Activated CD4-positive, alpha-beta T cell treated with anti-CD3 and anti-CD28 coated beads, Interleukin-2, Interleukin-6, amounts not matched to agents 100 ng/mL and 50 ng/mL, durations not matched to agents 16 hours and 8 hours (primary cell): Measurements from ENCODE around the gene SUN5.

Experiments
- DNase-seq: peaks from one replicate; pipeline ENCODE4 v3.0.0-alpha.2; 2020

Gene SUN5

DNA sequence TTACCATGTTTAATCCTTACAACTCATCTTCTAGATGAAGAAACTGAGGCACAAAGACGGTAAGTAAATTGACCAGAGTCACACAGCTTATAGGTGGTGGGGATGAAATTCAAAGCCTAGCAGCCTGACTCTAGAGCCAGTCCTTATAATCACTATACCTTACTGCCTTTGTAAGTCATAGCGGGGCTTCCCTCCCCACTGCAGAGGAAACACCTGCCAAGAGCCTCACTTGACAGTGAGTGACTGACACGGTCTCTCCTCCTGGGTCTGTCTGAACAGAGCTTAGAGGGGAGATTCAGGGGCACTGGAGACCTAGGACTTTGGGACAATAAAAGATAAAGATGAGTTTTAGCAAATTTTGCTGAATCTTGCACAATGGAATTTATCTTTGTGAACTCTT is 12.8 kb downstream of the SUN5 start:
- no peak for DNase-seq

GRCh38 chr20:32990426-32990825 is 13.8 kb downstream of the SUN5 start:
- DNase-seq = no peak

GRCh38 chr20:32989507-32990283 is 14.5 kb downstream of the SUN5 start:
- DNase-seq = no peak

GRCh38 chr20:32988008-32988407 is 16.2 kb downstream of the SUN5 start:
- DNase-seq = no peak

DNA sequence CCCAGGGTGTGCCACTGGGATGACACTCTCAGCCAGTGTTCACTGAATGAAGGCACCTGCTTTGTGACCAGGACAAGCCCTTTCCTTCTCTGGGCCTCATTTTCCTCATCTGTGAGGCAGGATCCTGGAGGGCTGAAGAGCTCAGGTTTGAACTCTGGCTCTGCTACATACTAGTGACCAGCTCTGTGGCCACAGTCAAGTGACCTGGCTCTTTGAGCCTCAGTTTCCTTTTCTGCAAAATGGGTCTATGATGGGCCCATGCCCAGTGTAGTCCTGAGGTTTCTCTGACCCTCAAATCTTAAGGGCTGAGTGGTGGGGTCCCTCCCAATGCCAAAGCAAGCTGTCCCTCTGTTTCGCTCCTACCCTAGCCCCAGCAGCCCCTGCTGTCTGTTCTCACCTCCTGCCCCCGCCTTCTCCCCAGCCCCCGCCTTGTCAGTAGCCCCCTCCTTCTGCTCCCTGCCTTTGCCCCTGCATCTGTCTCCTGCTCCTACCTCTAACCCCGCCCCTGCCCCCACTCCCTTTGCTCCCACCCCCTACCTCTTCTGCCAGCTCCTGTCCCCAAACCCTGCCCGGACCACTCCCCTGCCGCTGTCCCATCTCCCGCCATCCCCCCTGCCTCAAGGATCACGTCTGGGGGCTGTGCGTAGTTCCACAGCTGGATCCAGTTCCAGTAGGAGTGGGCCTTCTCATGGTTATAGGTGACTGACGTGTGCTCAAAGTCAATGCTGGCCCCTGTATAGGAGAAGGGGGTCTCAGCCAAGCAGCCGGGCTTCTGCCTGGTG is 17.0 kb downstream of the SUN5 start:
- no peak for DNase-seq

DNA sequence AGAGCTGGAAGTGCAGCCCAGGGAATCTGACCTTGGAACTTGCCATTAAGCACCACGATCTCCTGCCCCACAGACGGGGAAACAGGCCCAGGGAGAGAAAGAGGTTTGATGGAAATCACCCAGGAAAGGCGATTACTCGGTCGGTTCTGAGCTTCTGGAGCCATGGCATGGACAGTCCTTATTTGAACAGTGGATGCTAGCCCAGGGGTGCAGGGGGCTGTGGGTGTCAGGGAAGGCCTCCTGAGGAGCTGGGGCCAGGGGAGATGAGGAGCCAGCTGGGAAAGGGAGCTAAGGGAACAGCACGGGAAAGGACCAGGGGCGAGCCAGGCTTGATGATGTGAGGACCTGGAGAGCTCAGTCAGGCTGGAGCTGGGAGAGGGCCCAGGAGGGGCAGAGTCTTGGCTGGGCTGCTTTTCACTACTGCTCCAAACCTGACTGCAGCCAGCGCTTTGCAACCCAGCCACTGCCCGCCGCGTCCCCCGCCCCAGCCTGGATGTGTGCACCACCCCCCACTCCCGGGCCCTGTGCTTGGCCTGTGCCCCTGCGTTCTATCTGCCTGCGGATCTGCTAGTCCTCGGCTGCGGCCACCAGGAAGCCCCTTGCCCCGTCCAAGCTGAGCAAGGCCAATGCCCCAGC is 17.8 kb downstream of the SUN5 start:
- no peak for DNase-seq

DNA sequence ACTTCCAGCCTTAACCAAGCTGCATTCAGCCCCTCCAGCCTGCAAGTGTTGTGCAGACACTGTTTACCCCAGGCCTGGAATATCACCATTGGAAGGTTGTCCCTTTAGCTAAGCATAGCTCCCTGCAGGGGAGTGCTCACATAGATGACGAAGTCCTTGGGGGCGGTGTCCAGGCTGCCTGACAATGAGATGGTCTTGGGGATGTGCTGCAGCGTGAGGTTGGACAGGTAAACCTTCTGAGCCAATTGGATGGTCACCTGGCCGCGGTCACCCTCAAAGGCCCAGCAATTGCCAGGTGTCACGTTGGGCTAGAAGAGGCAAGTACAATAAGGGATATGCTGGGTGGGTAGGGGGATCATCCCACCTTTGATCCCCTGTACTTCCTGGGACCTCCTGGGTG is 18.6 kb downstream of the SUN5 start:
- DNase-seq = no peak

- DNase-seq = no peak
Observed at GRCh38 chr20:32984631-32985354, 19.4 kb downstream of the SUN5 start.

DNA sequence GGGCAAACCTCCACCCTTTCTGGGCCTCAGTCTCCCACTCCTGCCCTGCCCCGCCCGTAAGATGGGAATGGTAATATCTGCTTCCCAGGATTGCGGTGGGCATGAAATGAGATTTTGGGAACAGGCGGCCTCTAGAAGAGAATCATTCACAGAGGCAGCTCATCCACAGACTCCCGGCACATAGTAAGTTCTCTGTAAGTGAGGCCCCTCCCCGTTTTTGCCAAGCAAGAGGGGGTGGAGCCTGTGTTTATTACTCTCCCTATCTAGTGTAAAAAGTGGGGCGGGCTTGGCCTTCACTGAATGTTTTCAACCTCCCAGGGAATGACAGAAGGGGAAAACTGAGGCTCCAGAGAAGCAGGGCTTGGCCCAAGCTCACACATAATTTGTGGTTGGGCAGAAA is 20.0 kb downstream of the SUN5 start:
- DNase-seq = no peak

GRCh38 chr20:32983459-32984112 is 20.6 kb downstream of the SUN5 start:
- no peak for DNase-seq

DNA sequence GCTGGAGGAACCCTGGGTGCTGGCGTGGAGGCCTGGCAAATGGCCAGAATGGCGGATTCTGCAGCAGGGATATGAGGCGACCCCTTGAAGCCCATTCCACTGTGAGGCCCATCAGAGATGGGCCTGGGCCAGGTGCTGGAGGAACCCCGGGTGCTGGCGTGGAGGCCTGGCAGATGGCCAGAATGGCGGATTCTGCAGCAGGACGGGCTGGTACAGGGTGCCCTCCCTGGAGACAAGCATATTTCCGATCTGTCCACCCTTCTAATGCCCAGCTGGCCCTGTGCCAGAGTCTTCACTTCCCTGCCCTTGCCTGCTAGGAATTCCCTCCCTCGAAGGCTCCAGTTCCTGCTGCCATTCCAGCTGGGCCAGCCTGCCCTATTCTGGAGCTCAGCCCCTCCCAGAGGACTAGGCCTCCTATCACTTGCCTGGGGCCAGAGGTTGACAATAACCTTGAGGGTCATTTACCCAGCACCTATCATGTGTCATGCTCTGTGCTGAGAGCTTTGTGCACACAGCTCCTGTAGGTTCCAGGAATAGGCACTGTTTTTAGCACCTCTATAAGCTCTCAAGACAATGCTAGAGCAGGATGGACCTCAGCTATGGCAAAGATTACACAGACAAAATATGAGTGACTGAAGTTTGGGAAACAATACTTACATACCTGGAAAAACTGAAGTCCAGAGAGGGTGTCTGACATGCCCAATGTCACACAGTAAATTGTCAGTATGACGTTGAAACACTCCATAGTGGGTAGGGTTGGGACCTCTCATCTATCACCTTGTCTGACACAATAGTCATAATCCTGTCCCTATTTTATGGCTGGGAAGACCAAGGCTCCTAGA is 21.4 kb downstream of the SUN5 start:
- DNase-seq = no peak

DNA sequence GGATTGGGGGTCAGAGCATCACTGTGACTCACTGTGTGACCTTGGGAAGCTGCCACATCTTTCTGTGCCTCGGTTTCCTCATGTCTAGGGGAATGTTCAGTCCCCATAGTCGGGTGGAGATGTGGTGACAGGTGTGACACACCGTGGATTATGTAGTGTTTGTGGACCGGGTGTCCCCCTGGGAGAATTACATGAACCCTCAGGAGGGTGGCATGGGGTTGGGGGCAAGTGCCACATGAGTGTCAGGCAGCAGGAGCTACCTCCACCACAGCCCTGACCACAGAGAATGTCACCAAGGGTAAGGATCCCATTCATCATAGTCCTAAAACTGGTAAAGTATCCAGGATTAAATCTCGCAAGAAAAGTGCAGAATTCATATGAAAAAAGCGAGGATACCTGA is 23.2 kb downstream of the SUN5 start:
- no peak for DNase-seq

DNA sequence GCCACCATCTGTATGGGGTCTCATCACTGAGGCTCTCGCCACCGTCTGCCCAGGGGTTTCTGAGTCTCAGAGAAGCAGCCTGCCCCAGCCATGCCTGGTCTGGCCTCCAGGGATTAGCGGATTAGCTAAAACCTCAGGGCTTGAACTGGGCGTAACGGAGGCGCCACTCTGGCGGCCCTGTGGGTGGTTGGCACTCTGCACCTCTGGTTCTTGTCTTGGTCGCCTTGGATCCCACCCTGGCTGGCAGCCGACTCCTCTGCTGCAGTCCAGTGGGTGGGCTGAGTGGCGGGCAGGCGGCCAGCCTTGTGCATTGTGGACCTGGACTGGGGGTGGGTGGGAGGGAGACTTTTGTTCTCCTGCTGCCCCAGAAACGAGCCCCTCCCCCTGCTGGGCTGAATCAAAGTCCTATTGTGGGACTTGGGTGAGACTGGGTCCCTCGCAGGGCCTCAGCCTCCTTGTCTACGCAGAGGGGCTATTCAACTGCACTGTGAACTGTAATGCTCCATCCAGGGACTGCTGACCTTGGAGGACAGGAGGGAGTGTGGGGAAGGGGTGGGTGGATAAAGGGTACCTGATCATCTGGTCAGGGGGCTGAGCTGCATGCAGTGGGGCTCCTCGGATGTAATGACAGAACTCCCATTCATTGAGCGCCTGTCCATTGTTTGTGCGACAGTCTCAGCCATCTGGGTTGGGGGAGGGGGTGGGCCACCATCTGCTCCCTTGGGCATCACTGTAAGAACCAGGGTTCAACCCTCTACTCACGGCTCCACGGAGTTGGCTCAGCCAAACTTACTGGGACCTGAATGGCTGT is 23.9 kb downstream of the SUN5 start:
- no peak for DNase-seq

DNA sequence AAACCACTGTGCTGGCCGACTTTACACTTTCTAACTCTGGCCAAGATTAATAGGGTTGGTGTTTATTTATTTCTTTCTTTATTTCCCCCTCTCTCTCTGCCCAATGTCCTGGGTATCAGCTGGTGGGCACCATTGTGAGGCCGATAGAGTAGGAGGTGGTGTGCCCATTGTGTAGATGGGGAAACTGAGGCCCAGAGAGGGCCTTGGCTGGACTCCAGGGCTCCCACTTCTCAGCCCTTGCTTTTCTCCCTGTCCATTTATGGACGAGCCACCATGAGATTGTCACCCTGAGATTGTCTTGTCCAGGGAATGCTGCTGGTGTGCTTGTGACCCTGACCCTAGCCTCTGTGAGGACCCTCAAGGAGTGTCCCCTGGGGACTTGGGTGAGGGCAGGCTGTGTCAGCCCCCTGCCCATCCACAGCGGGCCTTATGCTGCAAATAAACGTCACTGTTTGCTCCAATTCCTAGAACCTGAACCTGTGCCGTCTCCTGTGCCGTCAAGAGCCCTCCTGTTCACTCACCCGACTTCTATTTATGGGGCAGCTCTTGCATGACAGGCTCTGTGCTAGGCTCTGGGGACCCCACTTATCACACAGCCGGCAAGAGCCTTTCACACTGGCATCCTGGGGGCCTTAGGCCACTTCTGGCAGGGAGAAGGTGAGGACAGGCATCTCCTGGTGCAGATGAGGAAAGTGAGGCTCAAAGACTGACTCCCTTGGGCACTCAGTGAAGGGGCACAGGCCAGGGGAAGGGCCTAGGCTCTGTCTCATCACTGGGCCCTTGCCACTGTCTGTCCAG is 24.8 kb downstream of the SUN5 start:
- DNase-seq = no peak

DNA sequence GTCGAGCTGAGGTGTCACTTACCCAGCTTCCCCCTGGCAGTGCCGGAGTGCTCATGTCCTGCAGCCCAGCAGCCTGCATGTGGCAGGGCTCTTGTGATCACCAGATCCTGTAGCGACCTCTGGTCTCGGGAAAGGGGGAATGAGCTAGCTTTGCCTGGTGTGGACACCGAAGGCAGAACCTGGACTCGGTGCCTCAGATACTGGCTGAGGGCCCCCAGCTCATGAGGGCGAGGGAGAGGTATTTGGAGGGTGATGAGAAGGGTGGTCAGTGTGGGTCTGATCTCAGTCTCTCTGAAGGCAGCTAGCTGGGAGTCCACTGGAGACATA is 26.3 kb downstream of the SUN5 start:
- no peak for DNase-seq

DNA sequence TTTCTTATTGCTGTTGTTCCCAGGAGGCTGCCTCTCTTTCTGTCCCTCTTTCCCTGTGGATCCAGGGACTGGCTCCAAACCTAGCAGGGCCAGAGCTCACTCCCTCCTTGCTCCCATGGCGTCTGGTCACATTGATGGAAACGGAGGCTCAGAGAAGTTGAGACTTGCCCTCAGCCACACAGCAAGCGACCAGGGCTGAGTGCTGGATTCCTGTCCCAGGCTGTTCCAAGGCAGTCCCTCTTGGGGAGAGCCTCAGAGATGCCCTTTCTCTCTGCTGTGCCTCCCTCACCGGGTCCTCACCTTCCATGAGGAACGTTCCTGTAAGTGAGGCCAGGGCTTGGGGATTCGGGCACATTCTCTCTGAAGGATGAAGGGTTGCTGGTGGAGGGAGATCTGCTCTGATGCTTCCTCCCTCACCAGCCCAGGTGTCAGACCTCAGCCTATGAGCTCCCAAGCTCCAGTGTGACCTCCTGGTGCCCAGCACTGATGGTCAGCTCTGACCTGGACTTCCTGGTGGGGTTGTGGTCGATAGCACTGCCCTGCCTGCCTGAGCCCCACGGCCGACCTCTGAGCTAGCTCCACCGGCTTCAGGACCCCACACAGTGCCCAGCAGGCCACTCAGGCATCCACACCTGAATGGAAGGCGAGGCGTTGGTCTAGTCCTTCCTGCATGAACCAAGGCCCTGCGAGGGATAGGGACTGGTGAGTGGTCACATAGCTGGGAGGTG is 26.8 kb downstream of the SUN5 start:
- no peak for DNase-seq

- no peak for DNase-seq
Observed at GRCh38 chr20:32976746-32977145, 27.5 kb downstream of the SUN5 start.

DNA sequence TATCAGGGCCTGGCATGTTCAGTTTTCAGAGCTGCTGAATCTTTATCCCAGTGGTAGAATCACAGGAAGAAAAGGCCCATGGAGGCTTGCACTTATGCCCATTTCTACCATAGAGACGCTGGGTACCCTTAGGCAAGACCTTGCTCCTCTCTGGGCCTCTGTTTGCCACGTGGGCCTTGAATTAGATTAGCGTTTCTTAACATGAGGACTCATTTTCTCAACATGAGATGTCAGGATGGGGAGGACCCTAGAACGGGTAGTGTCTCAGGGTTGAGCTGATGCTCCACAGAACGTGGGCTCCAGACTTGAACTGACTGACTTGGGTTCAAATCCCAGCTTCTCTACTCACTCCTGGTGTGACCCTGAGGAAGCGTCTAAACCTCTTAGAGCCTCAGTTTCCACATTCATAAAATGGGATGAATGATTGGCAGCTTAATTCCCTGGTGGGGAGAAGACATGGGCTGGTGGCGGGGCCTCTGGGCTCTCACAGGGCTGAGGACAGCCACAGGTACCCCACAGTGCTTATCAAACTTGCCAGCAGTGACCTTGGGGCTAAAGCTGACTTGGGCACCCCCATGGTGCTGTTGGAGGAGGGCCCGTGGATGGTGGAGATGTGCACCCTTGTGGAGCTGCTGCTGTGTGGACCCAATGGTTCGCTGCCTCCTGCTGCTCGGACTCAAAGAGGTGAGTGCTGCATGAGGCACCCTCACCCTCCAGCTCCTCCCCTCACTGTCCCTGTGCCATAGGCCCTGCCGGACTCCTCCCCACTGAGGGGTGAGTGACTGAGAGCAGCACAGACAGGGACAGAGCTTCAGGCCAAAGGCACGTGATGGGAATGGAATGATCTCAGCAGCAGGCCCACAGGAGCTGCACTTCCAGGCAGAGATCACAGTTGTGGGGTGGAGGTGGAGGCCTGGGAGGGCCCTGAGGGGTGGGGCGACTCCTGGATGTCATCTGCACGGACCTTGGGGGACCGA is 28.2 kb downstream of the SUN5 start:
- no peak for DNase-seq
